GM19239 (cell line): ENCODE results near the gene ATOSB.

ENCODE experiments used
- DNase-seq: peaks from one replicate; pipeline ENCODE4 v3.0.0; 2011; ENCODE audit warnings: low spot score; ENCODE audit not compliant: insufficient read length
- FAIRE-seq: peaks from 2 replicates; lab custom pipeline; 2011; peaks lifted over from hg19 to GRCh38; lab: Jason Lieb, UNC

ATOSB gene

DNA sequence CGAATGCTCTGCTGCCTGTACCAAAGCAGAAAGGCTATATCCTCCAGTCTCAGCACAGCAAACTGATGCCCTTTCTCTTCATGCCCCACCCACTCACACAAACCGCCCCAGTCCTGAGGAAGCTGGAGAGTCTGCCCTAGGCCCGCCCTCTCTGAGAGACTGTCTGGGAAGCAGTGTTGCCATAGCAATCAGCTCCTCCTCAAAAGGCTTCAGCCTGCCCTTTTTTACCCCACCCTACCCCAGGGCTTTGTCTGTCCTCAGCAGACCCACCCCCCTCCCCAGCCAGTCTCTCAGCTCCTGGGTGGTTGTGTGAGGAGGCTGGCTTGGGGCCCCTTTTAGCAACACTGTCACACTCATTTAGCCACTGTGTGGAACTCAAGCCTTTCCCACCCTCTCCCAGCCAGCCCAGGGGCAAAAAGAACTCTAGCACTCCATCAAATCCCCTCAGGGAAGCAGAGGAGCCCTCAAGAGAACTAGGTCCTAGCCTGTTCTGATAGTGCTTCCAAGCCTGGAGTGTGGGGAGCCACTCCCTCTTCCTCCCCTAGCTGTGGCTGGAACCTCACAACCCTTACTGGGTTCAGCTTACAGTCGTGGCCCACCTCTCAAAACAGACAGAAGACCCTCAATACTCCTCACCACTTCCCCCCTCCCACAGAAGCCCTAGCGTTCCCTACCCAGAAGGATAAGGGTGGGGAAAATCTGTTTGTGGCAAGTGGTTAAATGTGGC is 1.4 kb downstream of the ATOSB start:
- DNase-seq (no peak), FAIRE-seq (peak; percentile 91)

- FAIRE-seq = no peak
- no peak for DNase-seq
Observed at GRCh38 chr9:35112257-35113020, 3.2 kb downstream of the ATOSB start.

GRCh38 chr9:35111001-35111933 is 4.4 kb downstream of the ATOSB start:
- DNase-seq = peak; percentile 88
- FAIRE-seq = peak; percentile 96

GRCh38 chr9:35110327-35110761 is 5.3 kb downstream of the ATOSB start:
- no peak for FAIRE-seq

DNA sequence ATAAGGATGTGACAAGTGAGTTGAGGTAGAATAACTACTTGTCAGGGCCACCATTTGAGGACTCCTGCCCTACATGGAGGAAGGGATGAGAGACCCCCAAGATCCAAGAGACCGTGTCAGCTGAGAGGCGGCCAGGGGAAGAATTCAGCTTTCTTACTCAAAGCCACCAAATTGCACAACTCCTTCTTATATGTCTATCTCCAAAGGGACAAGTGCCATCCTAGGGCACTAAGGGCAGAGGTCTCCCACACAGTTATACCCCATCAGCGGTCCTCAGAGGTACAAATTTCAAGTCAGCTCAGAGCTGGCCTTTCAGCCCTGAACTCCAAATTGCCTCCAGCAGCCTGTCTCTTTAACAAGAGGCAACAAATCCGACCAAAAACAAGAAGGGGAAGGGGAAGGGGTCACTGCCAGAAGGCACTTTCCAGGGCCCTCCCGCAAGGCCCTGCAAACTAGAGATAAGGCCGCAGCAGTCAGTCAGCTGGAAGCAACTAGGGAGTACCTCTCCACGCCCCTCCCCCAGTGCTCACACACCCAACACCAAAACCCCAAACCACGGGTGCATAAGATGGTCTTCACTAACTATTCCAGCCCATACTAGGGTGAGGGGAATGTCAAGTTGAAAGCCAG is 6.6 kb downstream of the ATOSB start:
- FAIRE-seq (no peak), DNase-seq (no peak)

More at GRCh38 chr9:35110327-35110761, 5.3 kb downstream of the ATOSB start:
- no peak for DNase-seq

DNA sequence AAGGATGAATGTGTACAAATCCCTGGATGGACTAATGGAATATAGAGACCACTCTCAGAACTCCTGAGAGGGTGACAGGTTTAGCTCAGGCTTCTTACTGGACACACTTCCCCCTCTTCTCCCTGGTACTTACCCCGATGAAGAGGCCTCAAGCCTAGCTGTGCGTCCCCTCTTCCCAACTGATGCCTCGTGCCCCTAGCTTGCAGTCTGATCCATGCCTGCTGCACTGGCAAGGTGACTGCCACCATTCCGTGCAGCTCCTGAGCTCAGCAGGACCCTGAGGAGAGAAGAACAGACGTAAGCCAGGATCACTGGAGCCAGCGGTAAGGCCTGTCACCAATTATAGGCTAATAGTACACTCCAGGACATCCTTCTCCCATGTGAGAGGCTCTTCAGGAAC is 7.2 kb downstream of the ATOSB start:
- FAIRE-seq (no peak), DNase-seq (no peak)

DNA sequence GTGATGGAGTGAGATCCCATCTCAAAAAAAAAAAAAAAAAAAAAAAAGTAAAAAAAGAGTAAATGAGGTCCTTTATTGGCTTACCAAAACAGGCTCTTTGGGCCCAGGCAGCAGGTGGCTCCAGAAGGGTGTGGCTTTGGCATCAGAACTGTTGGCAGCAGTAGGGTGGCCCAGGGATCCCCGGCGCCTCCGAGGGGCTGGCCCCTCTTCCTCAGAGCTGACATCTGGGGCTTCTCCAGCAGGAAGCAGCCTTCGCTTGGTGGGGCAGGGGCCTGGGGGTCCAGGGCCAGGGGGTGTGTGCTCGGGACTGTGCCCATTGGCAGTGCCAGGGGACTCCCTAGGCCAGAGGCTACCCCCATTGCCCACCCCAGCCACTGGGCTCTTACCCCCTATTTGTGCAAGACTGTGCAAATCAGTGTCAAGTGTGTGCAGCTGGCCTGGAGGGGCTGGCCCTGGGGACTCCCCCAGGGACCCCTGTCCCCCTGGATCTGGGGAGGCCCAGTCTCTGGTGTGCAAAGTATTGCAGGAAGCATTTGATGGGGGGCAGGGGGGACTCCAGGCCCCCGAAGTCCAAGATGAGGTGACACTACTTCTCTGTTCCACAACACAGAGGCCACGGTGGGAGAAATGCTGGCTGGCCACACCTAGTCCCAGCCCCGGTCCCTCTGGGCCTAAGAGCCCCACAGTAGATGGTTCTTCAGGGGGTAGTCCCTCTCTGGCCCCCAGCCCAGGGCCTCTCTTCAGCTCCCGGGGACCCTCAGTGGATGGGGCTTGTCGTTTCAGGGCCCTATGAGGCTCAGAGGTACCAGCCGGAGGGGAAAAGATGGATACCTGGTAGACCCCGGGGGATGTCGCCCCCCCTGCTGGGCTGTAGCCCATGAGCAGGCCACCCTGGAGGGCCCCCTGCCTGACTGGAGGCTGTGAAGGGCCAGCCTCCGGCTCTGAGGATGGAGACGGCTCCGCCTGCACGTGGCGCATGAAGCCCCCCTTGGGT is 8.1 kb downstream of the ATOSB start:
- DNase-seq (no peak), FAIRE-seq (no peak)

GRCh38 chr9:35106343-35106730 is 9.3 kb downstream of the ATOSB start:
- DNase-seq (no peak), FAIRE-seq (no peak)

DNA sequence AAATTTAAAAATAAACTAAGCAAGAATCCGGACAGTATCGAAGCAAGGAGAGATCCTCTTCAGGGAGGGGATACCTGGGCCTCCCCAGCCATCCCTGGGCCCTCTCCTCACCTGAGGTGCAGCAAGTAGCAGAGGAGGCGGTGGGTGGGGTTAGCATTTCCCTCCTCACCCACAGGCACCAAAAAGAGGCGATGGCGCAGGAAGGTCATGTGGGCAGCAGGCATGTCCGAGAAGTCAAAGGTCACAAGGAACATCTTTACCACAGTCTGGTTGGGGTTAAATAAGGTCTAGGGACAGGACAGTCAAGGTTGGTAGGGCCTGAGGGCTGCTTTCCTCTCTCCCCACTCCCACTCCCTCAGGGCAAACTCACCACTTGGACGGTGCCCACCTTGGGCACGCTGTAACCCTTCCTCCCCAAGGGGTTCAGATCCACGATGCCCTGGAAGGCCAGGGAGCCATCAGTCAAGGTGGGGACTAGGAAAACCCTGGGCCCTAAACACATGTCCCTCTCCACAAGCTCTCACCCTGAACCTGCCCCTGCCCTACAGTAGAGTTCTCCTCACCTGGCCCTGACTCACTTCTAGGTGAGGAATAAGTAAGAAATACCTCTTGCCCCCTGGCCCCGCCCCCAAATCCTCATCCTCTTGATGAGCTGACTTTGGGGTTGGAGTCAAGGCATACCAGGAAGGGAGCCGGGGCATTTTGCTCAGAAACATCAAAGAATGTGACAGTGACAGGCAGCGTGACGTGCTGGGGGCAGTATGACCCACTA is 9.9 kb downstream of the ATOSB start:
- DNase-seq (no peak), FAIRE-seq (no peak)

- FAIRE-seq (no peak), DNase-seq (no peak)
Observed at GRCh38 chr9:35105126-35105525, 10.5 kb downstream of the ATOSB start.

- FAIRE-seq = no peak
- DNase-seq = no peak
Observed at GRCh38 chr9:35104586-35104985, 11.1 kb downstream of the ATOSB start.

DNA sequence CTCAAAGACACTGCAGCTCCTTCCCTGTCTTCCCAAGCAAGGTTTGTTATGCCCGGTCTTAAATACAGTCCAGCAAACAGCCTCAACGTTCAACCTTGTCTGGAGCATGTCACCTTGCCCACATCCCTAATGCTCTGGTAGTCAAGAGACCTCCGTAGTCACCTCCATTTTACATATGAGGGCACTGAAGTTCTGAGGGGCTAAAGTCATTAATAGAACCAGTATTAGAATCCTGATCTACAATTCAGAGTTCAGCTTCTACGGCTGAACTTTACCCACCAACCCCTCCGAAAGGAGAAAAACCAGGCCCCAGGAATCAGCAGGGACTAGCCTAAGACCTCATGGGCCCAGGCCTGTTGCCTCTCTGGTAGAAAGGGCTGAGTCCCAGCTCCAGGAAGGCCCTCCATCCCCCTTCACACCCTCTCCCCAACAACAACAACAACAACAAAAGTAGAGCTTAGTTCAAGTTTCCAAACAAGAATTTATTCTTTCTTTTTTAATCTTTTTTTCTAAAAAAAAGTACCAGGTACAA is 11.9 kb downstream of the ATOSB start:
- FAIRE-seq (no peak), DNase-seq (no peak)

- peak; percentile 95 for DNase-seq
- peak; percentile 100 for FAIRE-seq
Observed at GRCh38 chr9:35102769-35103659, 12.6 kb downstream of the ATOSB start, which contains the start of gene STOML2. STOML2 (minus strand) TSS chr9:35103131; CDS start chr9:35103094, 37 bp downstream.

DNA sequence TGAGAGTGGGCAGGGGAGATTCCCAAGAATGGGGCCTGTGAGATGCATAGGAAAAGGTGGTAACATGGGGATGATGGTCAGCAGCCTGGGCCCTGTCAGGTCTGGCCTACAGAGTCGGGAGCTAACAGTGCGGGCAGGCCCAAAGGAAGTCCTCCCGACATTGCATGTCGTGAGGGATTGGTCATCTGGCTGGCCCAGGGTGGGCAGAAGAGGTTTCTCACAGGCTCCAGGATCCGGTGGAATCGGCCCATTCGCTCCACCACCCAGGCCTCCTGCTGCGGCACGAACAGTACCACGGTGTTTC is 13.2 kb downstream of the ATOSB start:
- DNase-seq = no peak
- no peak for FAIRE-seq

GRCh38 chr9:35097573-35097972 is 18.1 kb downstream of the ATOSB start:
- FAIRE-seq = no peak
- DNase-seq = no peak

GRCh38 chr9:35096035-35096849 is 19.4 kb downstream of the ATOSB start, which contains the start of gene PIGO:
PIGO (minus strand) TSS chr9:35096591; CDS start chr9:35095565, 1,026 bp downstream.
- peak; percentile 91 for FAIRE-seq
- DNase-seq = peak; percentile 74
